NAMALWA (cell line): ENCODE data around the gene TBX20.
"Not testable (repeated sequence)": the region's sequence is repeated elsewhere in the genome, so short reads cannot be mapped to it uniquely, and the experiment has no call there.

ENCODE experiments used
- DNase-seq: peaks from one replicate; pipeline ENCODE4 v3.0.0-alpha.2; 2015; ENCODE audit warnings: low spot score

The TBX20 gene

DNA sequence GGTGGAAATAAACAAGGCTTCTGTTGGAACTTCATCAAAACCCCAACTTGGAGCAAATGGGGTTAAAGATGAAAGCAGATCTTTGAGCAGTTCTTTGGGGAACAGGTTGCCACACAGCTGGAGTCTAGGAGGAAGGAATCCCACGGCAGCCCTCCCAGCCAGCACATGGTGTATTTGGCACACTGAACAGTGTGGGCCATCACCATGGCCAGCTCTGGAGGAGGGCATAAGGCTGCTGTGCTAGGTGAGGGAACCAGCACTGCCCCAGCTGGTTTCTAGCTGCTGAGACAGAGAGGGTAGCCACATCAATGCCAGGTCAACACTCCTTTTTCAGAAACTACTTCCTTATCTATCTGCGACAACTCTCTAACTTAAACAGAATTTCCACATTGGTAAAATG, 33.7 kb downstream of the TBX20 start:
- DNase-seq, result not testable (repeated sequence)

DNA sequence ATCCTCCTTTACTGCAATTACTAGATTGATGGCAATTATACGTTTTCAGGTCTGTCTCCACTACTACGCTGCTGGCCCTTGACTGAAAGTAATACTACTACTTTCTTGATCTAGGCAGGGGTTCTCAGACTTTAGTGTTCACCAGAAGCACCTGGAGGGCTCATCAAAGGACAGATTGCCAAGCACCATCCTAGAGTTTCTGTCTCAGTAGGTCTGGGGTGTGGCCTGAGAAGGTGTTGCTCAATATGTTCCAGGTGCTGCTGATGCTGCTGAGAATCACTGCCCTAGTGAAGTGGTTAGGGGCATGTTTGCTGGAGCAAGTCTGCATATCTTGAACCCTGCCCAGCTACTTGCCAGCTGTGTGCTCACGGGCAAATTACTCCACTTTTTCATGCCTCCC, 37.9 kb downstream of the TBX20 start:
- DNase-seq, result not testable (repeated sequence)

DNA sequence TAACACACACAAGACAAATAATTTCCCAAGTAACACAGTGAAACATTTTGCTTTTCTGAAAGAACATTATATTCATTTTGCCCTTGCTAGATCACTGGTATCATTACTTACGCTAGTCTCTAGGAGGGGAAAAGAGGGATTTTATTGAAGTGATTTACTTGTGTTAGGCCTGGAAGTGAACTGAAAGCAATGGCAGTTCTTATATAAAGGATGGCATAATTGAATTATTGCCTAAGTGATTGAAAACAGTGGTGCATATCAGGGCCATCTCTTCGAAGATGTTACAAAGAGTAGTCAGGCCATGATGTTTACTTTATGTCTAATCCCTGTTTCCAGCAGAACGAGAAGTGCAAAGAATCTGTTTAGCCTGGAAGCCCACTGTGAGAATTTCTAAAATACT, 38.8 kb downstream of the TBX20 start:
- not testable (repeated sequence) for DNase-seq

DNA sequence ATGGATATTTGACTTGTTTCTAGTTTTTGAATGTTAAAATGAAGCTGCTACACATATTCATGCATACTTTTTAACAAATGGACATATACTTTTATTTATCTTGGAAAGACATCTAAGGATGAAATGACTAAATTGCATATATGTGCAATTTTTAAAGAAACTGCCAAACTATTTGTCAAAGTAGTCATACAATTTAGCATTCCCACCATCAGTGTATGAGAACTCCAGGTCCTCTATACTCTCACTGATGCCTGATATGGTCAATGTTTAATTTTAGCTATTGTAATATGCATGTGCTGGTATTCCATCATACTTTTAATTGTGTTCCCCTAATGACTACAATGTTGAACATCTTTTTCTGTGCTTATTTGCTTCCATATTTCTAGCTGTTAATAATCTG, 47.0 kb downstream of the TBX20 start:
- not testable (repeated sequence) for DNase-seq

DNA sequence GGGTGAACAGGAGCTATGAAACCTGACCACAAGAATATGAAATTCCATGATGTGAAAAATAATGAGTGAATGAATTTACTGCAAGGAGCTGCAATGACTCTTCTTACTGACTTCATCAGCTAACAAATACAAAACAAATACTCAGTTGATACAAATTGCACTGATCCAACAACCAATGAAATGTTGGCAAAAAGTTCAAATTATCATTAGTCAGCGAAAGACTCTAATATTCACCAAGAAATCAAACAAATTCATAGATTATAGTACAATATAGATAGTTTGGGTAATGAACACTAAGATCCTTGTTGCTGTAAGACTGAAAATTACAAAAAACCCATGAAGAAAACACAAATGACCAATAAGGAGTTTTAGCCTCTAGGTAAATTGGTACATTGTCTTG, 49.0 kb downstream of the TBX20 start:
- DNase-seq, result not testable (repeated sequence)

DNA sequence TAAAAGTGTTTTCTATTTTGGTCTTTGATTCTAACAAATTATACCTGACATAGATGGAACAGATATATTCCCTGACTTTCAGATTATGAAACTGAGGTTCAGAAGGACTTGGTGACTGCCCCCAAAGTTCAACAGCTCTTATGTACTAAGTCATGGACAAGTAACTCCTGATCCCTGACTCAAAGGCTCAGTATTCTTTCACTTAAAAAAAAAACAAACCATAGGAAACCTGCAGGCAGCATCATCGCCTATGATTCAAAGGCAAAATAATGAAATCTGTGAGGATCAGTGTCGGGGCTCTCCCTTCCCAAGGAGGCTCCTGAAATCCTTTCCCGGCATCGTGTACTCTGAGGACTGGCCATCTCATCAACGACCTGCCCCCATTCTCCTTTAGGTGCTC, 49.9 kb downstream of the TBX20 start:
- not testable (repeated sequence) for DNase-seq

DNA sequence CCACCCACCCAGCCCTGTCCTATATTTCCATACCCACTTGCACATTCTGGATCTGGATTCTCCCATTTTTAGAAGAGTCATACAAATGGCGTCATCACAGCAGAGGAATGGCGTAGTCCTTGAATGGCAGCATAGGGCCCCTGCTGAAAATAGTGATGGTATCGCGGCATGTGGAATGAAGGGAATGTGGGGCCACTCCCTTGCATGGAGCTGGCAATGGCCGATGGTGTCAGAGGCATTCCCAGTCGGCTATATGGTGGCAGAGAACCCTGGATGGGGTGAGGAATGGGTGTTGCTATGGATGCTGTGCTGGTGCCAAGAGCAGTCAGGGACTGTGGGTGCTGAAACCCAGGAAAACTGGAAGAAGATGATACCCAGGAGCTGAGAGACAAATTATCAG, 51.5 kb downstream of the TBX20 start:
- DNase-seq, result not testable (repeated sequence)

DNA sequence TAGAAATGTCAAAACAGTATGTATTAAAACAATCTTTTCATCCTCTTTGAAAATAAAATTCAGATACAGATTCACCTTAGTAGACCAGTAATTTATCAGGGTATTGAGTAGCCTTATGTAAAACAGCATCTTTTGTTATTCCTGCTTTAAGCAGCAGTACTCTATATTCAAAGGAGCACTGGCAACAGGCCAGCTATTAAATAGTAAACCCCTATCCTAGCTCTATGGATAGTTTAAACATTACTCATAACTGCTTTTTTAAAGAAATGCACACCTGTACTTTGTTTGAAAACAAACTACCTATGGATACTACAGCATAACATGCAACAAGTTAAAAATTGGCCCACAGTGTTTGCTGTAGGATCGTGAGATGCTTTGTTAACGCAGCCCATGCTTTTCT, 53.7 kb downstream of the TBX20 start:
- DNase-seq, result not testable (repeated sequence)

DNA sequence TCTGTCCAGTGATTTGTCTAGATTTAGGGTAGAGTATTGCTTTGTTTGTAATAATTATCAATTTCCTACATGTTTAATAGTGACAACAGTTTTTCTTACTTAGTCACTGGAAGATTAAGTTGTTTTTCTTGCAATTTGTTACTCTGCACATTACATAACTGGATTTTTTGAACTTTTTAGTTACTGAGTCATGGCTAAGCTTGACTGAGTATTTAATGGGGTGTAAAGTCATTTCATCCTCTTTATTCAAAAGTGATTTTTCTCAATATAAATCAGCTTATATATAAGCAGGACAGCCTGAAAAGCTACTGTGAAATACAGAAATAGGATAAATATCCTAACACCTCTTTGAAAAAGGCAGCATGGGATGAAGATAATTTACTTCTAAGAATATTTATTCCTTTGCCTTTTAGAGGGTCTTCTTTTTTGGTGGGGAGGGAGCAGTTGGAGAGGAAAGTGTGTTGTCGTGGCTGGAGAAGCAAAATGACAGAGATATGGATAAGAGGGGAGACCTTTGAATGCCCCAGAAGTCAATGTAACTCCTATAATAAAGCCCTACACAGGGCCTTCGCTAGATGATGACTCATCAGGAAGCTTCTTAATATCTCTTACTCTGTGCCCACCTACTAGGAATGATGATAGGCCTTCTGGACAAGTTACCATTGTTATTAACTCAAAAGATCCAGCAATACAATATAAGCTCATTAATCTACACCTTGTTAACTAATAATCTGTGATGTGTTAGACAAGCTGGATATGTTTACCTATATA, 55.3 kb downstream of the TBX20 start:
- DNase-seq, result not testable (repeated sequence)

DNA sequence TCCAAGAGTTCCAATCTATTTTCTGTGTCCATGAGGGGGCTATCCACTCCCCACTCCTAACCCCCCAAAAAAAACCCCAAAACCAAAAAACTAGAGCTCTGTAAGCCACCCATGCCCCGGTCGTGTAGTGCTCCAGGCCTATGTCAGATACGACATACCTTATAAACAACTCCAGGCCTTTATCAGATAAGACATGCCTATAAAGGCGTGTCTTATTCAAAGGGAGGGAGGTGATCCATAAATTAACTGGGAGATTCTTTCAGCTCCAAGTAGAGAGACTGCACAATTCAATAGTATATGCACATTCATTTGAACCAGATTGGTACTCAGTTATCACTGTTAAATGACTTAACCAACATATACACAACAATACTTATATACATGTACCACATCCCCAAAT, 62.3 kb downstream of the TBX20 start:
- not testable (repeated sequence) for DNase-seq

DNA sequence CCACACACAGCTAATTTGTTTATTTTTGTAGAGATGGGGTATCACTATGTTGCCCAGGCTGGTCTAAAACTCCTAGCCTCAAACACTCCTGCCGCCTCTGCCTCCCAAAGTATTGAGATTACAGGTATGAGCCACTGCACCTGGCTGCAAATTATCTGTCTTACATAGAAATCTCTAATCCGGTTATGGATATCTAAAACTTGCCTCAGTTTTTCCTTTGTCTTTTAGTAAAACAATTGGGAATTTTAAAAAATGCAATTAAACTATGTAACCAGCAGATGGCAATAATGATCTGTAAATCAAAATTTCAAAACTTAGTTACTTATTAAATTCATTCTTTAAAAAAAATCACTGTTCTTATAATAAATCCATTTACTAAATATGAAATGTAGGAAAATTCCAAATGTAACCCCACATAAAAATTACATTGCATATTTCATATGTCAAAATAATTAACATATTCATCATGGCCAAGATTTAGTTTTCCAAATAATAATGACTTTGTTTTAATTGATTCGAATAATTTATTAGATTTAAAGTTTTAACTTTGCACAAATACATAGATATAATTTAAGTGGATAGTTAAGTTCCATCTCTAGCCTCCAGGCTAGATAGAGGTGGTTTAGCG, 63.6 kb downstream of the TBX20 start:
- DNase-seq, result not testable (repeated sequence)

DNA sequence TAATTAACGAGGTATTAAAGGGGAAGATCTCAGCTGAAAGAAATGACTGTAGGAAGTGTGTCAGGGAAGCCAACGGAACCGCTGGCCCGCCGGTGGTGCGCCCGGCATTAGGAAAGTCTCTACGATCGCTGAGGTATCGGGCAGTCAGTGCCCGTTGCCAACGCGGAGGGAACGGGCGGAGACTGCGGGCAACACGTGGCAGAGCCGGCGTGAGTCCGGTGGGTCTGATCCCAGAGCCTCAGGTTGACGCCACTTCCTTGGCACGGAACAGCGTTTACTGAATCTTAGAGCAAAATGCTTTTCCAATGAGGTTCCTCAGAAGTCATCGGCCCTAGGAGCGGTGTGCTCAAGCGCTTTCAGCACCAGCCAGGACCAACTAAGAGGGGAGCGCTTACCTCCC, 67.1 kb downstream of the TBX20 start:
- not testable (repeated sequence) for DNase-seq

DNA sequence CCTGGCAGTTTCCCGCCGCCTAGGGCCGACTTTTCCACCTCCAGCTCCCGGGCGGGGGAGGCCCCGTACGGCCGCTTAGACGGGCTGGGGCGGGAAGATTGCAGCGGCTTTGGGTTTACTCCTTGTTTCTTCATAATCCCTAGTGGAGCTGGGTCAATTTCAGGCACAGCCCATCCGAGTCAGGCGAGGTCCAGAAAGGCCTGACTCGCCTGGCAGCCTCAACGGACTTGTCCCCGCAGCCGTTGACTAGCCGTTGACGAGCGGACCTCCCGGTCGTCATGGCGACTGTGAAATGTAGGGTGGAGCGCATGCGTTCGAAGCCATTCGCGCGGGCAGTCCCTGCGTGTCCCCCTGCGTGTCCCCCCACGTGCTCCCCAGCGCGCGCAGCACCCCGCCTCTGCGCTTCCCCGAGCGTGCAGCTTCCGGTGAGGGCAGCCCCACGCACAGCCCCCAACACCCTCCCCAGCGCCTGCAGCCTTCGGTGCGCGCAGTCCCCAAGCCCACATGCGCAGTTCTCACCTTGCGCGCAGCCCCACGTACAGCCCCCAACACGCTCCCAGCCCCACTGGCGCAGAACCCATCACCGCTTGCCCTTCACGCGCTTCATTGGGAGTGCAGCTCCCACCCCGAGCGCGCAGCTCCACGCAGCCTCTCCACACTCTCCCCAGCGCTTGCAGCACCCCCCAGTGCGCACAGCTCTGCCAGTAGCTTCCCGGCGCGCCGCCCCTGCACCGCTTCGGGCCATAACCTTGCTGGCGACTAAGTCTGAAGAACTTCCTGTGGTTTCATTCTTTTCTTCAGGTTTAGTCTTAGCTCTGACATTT, 67.8 kb downstream of the TBX20 start:
- no peak for DNase-seq

DNA sequence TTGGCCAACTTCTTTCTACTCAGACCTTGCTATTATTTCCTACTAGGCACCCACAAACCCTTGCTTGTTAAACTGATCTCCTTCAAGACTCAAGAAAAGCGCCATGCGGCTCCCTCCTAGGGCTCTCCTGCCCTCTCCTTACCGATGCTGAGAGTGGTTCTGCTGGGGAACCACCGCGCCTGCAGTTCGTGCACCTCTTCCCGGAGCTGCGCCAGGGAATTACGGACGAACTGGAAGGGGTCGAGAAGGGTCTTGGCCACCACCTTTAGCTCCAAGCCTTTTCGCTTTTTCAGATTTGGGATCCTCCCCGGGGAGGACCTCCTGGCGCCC, 68.4 kb downstream of the TBX20 start:
- not testable (repeated sequence) for DNase-seq

DNA sequence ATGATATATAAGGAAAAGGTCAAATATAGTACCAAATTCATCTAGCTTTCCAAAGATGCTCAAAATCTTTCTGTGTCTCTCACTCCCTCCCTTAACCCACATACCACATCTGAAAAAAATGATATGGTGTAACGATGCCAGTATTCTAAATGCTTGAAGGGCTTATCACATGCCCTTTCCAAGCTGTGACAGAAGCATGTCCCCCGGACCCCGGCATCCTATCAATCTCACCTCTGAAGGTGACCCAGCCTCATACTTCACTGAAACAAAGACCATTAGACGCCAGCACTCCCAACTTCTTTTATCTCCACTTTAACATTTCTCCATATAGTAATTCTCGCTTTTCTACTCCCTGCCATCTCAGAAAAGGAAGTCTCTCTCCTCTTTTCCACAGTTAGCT, 68.9 kb downstream of the TBX20 start:
- DNase-seq, result not testable (repeated sequence)

DNA sequence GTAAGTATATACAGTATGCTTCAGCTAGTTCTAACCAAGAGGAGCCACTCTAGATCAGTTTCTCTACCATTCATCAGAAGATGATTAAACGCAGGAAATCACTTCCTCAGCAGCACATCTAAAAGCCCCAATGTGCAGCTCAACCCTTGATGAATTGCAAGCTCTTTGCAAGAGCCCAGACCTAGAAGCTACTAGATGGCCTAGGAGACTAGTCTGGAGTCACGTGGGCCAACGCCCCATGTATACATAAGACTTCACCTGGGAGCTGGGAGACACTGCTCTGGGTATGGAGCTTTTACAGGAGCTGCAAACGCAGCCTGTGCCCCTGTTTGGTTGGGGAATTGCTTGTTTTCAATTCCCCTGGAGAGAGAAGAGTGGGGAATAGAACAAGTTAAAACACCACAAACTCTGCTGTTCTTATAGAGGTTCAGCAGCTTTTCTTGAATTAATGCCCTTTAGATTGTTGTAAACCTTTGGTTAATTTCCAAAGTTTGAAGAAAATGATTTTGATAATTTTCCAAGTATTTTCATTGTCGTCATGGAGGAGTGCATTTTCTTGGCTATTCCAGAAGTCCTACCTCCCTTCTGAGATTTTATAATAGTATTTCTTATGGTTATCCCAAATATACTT, 69.9 kb downstream of the TBX20 start:
- DNase-seq, result not testable (repeated sequence)

DNA sequence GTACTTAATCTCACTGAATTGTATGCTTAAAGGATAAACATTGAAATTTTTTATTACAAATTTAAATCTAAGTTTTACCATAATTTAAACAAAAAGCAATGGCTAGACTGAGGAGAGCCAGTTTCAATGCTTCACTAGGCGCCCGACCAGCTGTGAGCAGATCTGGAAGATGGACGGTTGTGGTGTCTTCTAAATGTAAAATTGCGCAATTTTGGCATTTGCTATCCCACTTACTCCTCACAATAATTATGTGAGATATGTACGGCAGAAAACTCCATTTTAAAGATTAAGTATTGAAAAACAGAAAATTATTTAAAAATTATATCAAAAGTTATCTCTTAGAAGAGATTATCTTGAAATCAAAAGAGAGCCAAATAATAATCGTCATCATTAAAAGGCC, 73.2 kb downstream of the TBX20 start:
- DNase-seq, result not testable (repeated sequence)

DNA sequence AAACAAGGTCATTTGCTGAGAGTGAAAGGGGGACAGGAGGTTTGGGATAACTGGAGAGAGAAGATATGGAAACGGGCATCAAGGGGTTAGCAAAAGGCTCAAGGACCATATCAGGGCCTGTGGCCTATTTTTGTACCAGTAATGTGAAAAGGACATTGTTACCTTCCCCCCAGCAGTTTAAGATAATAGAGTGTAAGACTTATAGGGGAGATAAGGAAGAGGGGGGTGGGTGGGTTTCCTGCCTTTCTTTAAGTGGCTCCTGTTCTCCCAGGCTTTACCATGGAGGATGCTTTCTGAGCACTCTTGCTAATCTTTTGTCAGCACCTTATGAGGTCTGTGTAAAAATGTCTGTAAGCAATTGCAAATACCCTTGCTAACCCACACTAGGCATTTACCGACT, 80.7 kb downstream of the TBX20 start:
- DNase-seq, result not testable (repeated sequence)

DNA sequence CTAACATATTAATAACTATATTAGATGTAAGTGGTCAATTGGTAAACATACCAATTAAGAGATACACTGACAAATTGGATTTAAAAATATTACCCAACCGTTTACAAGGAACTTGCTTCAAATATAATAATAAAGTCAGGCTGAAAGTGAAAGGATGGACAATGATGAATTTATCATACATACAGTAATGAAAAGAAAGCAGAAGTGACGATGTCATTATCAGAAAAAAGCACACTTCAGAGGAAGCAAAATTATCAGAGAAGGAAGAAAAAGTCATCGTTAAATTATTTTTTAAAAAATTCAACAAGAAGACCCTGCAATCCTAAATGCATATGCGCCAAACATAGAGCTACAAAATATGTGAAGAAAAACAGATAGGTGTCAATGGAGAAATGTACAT, 81.8 kb downstream of the TBX20 start:
- DNase-seq, result not testable (repeated sequence)

DNA sequence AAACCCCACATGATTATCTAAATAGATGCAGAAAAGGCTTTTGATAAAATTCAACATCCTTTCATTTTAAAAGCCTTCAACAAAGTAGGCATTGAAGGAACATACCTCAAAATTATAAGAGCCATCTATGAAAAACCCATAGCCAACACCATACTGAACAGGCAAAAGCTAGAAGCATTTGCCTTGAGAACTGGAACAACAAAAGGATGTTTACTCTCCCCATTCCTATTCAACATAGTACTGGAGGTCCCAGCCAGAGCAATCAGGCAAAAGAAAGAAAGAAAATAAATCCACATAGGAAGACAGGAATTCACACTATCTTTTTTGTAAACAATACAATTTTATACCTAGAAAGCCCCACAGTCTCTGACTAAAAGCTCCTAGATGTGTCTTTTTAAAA, 86.2 kb downstream of the TBX20 start:
- DNase-seq, result not testable (repeated sequence)

DNA sequence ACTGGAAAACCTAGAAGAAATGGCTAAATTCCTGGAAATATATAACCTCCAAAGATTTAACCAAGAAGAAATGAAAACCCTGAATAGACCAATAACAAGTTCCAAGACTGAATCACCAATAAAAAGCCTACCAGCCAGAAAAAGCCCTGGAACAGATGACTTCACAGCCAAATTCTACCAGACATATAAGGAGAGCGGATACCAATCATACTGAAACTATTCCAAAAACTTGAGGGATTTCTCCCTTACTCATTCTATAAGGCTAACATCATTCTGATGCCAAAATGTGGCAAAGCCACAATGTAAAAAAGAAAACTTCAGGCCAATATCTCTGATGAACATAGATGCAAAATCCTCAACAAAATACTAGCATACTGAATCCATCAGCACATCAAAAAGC, 86.7 kb downstream of the TBX20 start:
- not testable (repeated sequence) for DNase-seq

DNA sequence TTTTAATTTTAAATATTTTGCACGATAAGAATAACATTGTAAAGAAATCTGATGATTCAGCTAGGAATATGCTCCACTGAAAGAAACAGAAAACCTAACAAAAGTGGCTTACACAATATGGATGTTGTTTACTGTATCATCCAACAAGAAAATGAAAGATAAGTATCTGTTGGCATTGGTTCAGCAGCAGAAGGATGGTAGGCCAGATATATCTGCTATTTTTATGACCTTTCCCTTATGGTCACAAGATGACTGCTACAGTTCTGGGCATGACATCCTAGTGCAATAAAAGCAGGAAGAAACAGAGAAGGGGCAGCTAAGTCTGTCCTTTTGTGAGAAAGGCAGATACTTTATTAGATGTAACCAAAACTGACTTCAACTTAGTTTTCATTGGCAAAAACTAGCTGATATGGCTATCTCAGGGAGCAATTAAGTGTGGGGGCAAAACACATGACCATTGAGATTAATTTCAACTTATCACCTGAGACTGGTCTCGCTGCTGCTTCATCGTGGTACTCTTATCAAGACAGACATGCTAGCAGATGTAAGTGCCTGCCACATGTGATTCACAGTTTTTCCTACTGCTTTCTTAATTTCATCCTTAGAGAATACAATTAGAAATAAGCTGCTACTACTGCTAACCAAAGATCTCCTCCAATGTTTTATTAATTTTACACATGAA, 92.7 kb downstream of the TBX20 start:
- not testable (repeated sequence) for DNase-seq
